IMR-90 (cell line): Measurements from ENCODE around the gene TSACC. TPM values are rescaled to one million over a fixed set of nuclear protein-coding genes. Genes with fewer than 3 reads are reported as not detected.

Experiments
- ATAC-seq: fragments of 200-7000 bp; cut with Tn5 transposase; 2 replicates; pipeline ENCODE4 v1.9.1; 2020; ENCODE audit warnings: low read depth, mild to moderate bottlenecking, moderate library complexity
- BruUV-seq: library from RNA; stranded (reverse); fragments of 400-500 nt; replicated peaks from 2 replicates; lab custom pipeline; 2021; lab: Mats Ljungman, UMichigan
- CTCF ChIA-PET: fragments of 300-600 bp; formaldehyde crosslinking; extraction: SDS; loops from one replicate; lab custom pipeline; 2021; ENCODE audit warnings: antibody characterized with exemption; lab: Yijun Ruan, JAX
- POLR2A ChIA-PET: fragments of 300-600 bp; sonication (Branson Sonifier 250); formaldehyde crosslinking; loops from one replicate; lab custom pipeline; 2022; ENCODE audit warnings: antibody characterized with exemption; ENCODE audit not compliant: unreplicated experiment; lab: Charles Lee
- DNase-seq: peaks from one replicate; pipeline ENCODE4 v3.0.0; 2013
- H2AFZ ChIP-seq: replicated peaks from 2 replicates; pipeline ENCODE3; 2013; ENCODE audit warnings: low read length, mild to moderate bottlenecking; ENCODE audit not compliant: poor library complexity
- H2AK5ac ChIP-seq: 2 replicates; pipeline ENCODE4 v1.6.1; 2013; ENCODE audit warnings: low read depth, low read length, inconsistent platforms
- H2AK9ac ChIP-seq: replicated peaks from 2 replicates; pipeline ENCODE3; 2013; ENCODE audit warnings: mild to moderate bottlenecking, low read depth, low read length, moderate library complexity; ENCODE audit not compliant: poor library complexity
- H2BK120ac ChIP-seq: 2 replicates; pipeline ENCODE4 v1.6.1; 2013; ENCODE audit warnings: low read depth, low read length, inconsistent platforms
- H2BK15ac ChIP-seq: 3 replicates; pipeline ENCODE4 v1.6.1; 2013; ENCODE audit warnings: low read depth, low read length, inconsistent platforms
- H2BK20ac ChIP-seq: 2 replicates; pipeline ENCODE4 v1.6.1; 2013; ENCODE audit warnings: low read depth, mild to moderate bottlenecking, inconsistent platforms, low read length, moderate library complexity
- H2BK5ac ChIP-seq: 2 replicates; pipeline ENCODE4 v1.6.1; 2013; ENCODE audit warnings: mild to moderate bottlenecking, low read depth, low read length, inconsistent platforms; ENCODE audit not compliant: poor library complexity, severe bottlenecking
- H3K14ac ChIP-seq: replicated peaks from 2 replicates; pipeline ENCODE4 v1.6.1; 2013; ENCODE audit warnings: low read depth, low read length, inconsistent platforms
- H3K18ac ChIP-seq: 2 replicates; pipeline ENCODE4 v1.6.1; 2013; ENCODE audit warnings: low read depth, low read length, control low read depth
- H3K23ac ChIP-seq: 2 replicates; pipeline ENCODE4 v1.6.1; 2013; ENCODE audit warnings: low read depth, low read length, inconsistent platforms
- H3K27ac ChIP-seq: 2 replicates; pipeline ENCODE4 v1.5.1; 2013; ENCODE audit warnings: mild to moderate bottlenecking, control low read depth, low read length; ENCODE audit not compliant: insufficient read depth
- H3K27me3 ChIP-seq: 2 replicates; pipeline ENCODE4 v1.6.1; 2013; ENCODE audit warnings: low read length; ENCODE audit not compliant: control insufficient read depth, insufficient read depth
- H3K36me3 ChIP-seq: 2 replicates; pipeline ENCODE4 v1.6.1; 2013; ENCODE audit warnings: low read length, mixed read lengths; ENCODE audit not compliant: control insufficient read depth, insufficient read depth
- H3K4ac ChIP-seq: 2 replicates; pipeline ENCODE4 v1.6.1; 2013; ENCODE audit warnings: low read depth, low read length, inconsistent platforms
- H3K4me1 ChIP-seq: 2 replicates; pipeline ENCODE4 v1.6.1; 2013; ENCODE audit warnings: low read length, mixed read lengths; ENCODE audit not compliant: control insufficient read depth, insufficient read depth
- H3K4me2 ChIP-seq: 2 replicates; pipeline ENCODE4 v1.6.1; 2013; ENCODE audit warnings: low read depth, mild to moderate bottlenecking, control low read depth, low read length, moderate library complexity
- H3K4me3 ChIP-seq: 2 replicates; pipeline ENCODE4 v1.5.1; 2013; ENCODE audit warnings: low read depth, mild to moderate bottlenecking, control low read depth, low read length, moderate library complexity; ENCODE audit not compliant: insufficient read depth
- H3K56ac ChIP-seq: 2 replicates; pipeline ENCODE4 v1.6.1; 2013; ENCODE audit warnings: low read length, inconsistent platforms; ENCODE audit not compliant: insufficient read depth; ENCODE audit errors: extremely low read depth
- H3K79me1 ChIP-seq, 2 experiments: 2 replicates each; pipeline ENCODE4 v1.6.1; 2013; ENCODE audit warnings: low read length in 2 of 2, inconsistent platforms in 1 of 2, low read depth in 1 of 2
- H3K9ac ChIP-seq: 2 replicates; pipeline ENCODE4 v1.6.1; 2013; ENCODE audit warnings: low read depth, low read length, control low read depth
- H3K9me1 ChIP-seq: 2 replicates; pipeline ENCODE4 v1.6.1; 2013; ENCODE audit warnings: low read length, inconsistent platforms; ENCODE audit not compliant: insufficient read depth
- H3K9me3 ChIP-seq: 2 replicates; pipeline ENCODE4 v1.6.1; 2013; ENCODE audit warnings: low read length; ENCODE audit not compliant: control insufficient read depth, insufficient read depth
- H4K20me1 ChIP-seq: 2 replicates; pipeline ENCODE4 v1.6.1; 2013; ENCODE audit warnings: low read length, inconsistent platforms; ENCODE audit not compliant: insufficient read depth
- H4K5ac ChIP-seq: 2 replicates; pipeline ENCODE4 v1.6.1; 2013; ENCODE audit warnings: mild to moderate bottlenecking, low read depth, low read length, control low read depth
- H4K8ac ChIP-seq, 2 experiments: 2 replicates each; pipeline ENCODE4 v1.6.1; 2013; ENCODE audit warnings: low read depth in 2 of 2, low read length in 2 of 2, control low read depth in 1 of 2, inconsistent platforms in 1 of 2
- H4K91ac ChIP-seq: 2 replicates; pipeline ENCODE4 v1.6.1; 2013; ENCODE audit warnings: low read depth, low read length, inconsistent platforms; ENCODE audit not compliant: insufficient read depth
- BHLHE40 ChIP-seq: fragments of 150-350 bp; IDR thresholded peaks from 2 replicates; pipeline ENCODE4 v1.6.1; 2016; ENCODE audit warnings: mild to moderate bottlenecking, low read depth, low read length
- CEBPB ChIP-seq: IDR thresholded peaks from 2 replicates; pipeline ENCODE4 v1.6.1; 2012; ENCODE audit warnings: low read depth, low read length, improper control_type of control experiment
- CHD1 ChIP-seq: IDR thresholded peaks from 2 replicates; pipeline ENCODE4 v1.6.1; 2012; ENCODE audit warnings: low read depth, low read length, improper control_type of control experiment
- CTCF ChIP-seq: conservative IDR thresholded peaks from 2 replicates; pipeline ENCODE4 v1.5.1; 2012; ENCODE audit warnings: mild to moderate bottlenecking, low read depth, low read length, improper control_type of control experiment
- ELK1 ChIP-seq: fragments of 150-350 bp; IDR thresholded peaks from 2 replicates; pipeline ENCODE4 v1.6.1; 2016; ENCODE audit warnings: low read depth, mild to moderate bottlenecking, low read length, moderate library complexity, borderline replicate concordance
- FOS ChIP-seq: fragments of 150-350 bp; IDR thresholded peaks from 2 replicates; pipeline ENCODE4 v1.6.1; 2016; ENCODE audit warnings: low read depth, low read length
- MAFK ChIP-seq: IDR thresholded peaks from 2 replicates; pipeline ENCODE4 v1.6.1; 2012; ENCODE audit warnings: low read depth, low read length, improper control_type of control experiment
- MAZ ChIP-seq: IDR thresholded peaks from 2 replicates; pipeline ENCODE4 v1.6.1; 2012; ENCODE audit warnings: low read depth, mild to moderate bottlenecking, low read length, improper control_type of control experiment, moderate library complexity, borderline replicate concordance
- MXI1 ChIP-seq: IDR thresholded peaks from 2 replicates; pipeline ENCODE4 v1.6.1; 2012; ENCODE audit warnings: low read depth, mild to moderate bottlenecking, low read length, moderate library complexity, borderline replicate concordance
- NFE2L2 ChIP-seq: fragments of 150-350 bp; IDR thresholded peaks from 2 replicates; pipeline ENCODE4 v1.6.1; 2016; ENCODE audit warnings: low read depth, mild to moderate bottlenecking, low read length
- POLR2A ChIP-seq: IDR thresholded peaks from 2 replicates; pipeline ENCODE4 v1.6.1; 2012; ENCODE audit warnings: mild to moderate bottlenecking, low read depth, low read length
- RAD21 ChIP-seq: IDR thresholded peaks from 2 replicates; pipeline ENCODE4 v1.6.1; 2012; ENCODE audit warnings: low read length, improper control_type of control experiment
- RCOR1 ChIP-seq: IDR thresholded peaks from 2 replicates; pipeline ENCODE4 v1.6.1; 2012; ENCODE audit warnings: mild to moderate bottlenecking, low read length, improper control_type of control experiment; ENCODE audit not compliant: insufficient replicate concordance
- RFX5 ChIP-seq: IDR thresholded peaks from 2 replicates; pipeline ENCODE4 v1.8.0; 2012; ENCODE audit warnings: low read depth, mild to moderate bottlenecking, low read length, moderate library complexity
- SMC3 ChIP-seq: fragments of 150-350 bp; IDR thresholded peaks from 2 replicates; pipeline ENCODE4 v1.6.1; 2016; ENCODE audit warnings: low read depth, mild to moderate bottlenecking, antibody characterized with exemption, low read length, moderate library complexity
- WGBS, 2 experiments: methylation state at CpG; one replicate each; pipeline versions ENCODE4 v1.1.5 to v1.1.7; 2013; ENCODE audit warnings: missing lambda C conversion rate in 2 of 2; ENCODE audit not compliant: insufficient read length in 1 of 2; ENCODE audit errors: extremely low coverage in 2 of 2; 5-methylcytosine and 5-hydroxymethylcytosine counted together
- dilution Hi-C: fragments of 300-500 bp; cut with HindIII; formaldehyde crosslinking; loops from one replicate; pipeline ENCODE4 v1.14.3; 2018; ENCODE audit warnings: low sequenced_read_pairs; ENCODE audit not compliant: unreplicated experiment
- in situ Hi-C: fragments of 300-500 bp; cut with MboI; formaldehyde crosslinking; loops from 3 replicates; pipeline ENCODE4 v1.14.3; 2019; ENCODE audit warnings: low sequenced_read_pairs, inconsistent platforms, mixed read lengths
- intact Hi-C: fragments of 100-400 bp; cut with micrococcal nuclease; formaldehyde crosslinking; loops from 2 replicates; pipeline ENCODE4 v1.10.0; 2022
- polyA plus RNA-seq, 3 experiments: library from polyadenylated mRNA; depleted of rRNA; stranded (reverse); fragments of >200 nt; gene quantifications; 2 replicates each; pipeline ENCODE4 v1.2.3, GENCODE V29; 2012; ENCODE audit warnings: low replicate concordance in 1 of 3
- total RNA-seq: library from RNA; depleted of rRNA; stranded (reverse); fragments of >200 nt; gene quantifications from 2 replicates; pipeline ENCODE4 v1.2.3, GENCODE V29; 2012

TSACC gene
- total and polyA plus RNA-seq, 2 of the 4 experiments (the other 2 are of a cell fraction) = 0.75 TPM; not detected in 1

- intact Hi-C loops = no loop called here
- Histone ChIP-seq H2BK5ac (no peak overlapping the region), H2BK20ac (no peak overlapping the region), H2AFZ (no peak overlapping the region), H4K91ac (no peak overlapping the region), H4K8ac (no peak overlapping the region), H3K27me3 (no peaks in the 10 kb centered on the region), H3K4me3 (no peak overlapping the region), H2BK15ac (no peak overlapping the region), H4K20me1 (peaks cover 13% of the 10 kb centered on the region), H3K9me1 (no peaks in the 10 kb centered on the region; the same call in 1 of the 2 replicates), H2BK120ac (no peak overlapping the region), H3K27ac (no peak overlapping the region), H3K23ac (no peak overlapping the region), H3K36me3 (peaks cover 29% of the 10 kb centered on the region), H3K9me3 (no peaks in the 10 kb centered on the region), H3K79me1 (peaks cover 9 to 53% of the 10 kb centered on the region in 2 experiments), H3K56ac (no peak overlapping the region), H2AK9ac (no peak overlapping the region), H4K5ac (no peak overlapping the region), H3K14ac (no peak overlapping the region), H2AK5ac (no peak overlapping the region), H3K9ac (no peak overlapping the region), H3K4me1 (no peaks in the 10 kb centered on the region; the same call in 1 of the 2 replicates), H3K18ac (no peak overlapping the region), H3K4ac (no peak overlapping the region), H3K4me2 (peak overlapping the region; percentile 52)
- BruUV-seq = no TSS peak
- DNase-seq = no peak
- WGBS, 2 experiments = no CpG with 5 or more reads among the region's 4 CpGs
- ATAC-seq = no peak
- TF ChIP-seq ELK1 (no peak), CHD1 (no peak), BHLHE40 (no peak), FOS (no peak), RAD21 (no peak), RFX5 (no peak), MAFK (no peak), NFE2L2 (no peak), SMC3 (no peak), CTCF (no peak), MAZ (no peak), CEBPB (no peak), MXI1 (no peak), RCOR1 (no peak), POLR2A (no peak)
- ChIA-PET POLR2A (no interaction called here), CTCF (interaction anchor here (0.6 kb wide), 1 partner anchor 165 kb away, joined by 4 read pairs; no protein-coding TSS in a partner anchor)
- in situ Hi-C loops = no loop called here
- dilution Hi-C loops = no loop called here
Observed at GRCh38 chr1:156336242-156336641, 2.1 kb upstream of the TSACC start.
